GM23338 (cell line): Measurements from ENCODE around the gene DMD. TPM values are rescaled to one million over a fixed set of nuclear protein-coding genes. Genes with fewer than 3 reads are reported as not detected.

Experiments used
- ATAC-seq: fragments of 200-7000 bp; cut with Tn5 transposase; 3 replicates; pipeline ENCODE4 v1.9.1; 2020
- DNase-seq: peaks from one replicate; pipeline ENCODE4 v3.0.0-alpha.2; 2015; ENCODE audit warnings: low spot score
- H2AFZ ChIP-seq: fragments of 200-600 bp; sonication (generic); 2 replicates; pipeline ENCODE4 v1.8.0; 2016; ENCODE audit warnings: antibody characterized with exemption, mild to moderate bottlenecking, moderate library complexity
- H3F3A ChIP-seq: fragments of 200-600 bp; sonication (generic); replicated peaks from 2 replicates; pipeline ENCODE4 v1.8.0; 2017; ENCODE audit warnings: antibody characterized with exemption, mixed run types, low read depth
- H3K27ac ChIP-seq: fragments of 200-600 bp; sonication (generic); 2 replicates; pipeline ENCODE4 v1.6.1; 2016; ENCODE audit warnings: low read depth
- H3K27me3 ChIP-seq: fragments of 200-600 bp; sonication (generic); 2 replicates; pipeline ENCODE4 v1.8.0; 2016; ENCODE audit warnings: mild to moderate bottlenecking, mixed run types, moderate library complexity; ENCODE audit not compliant: insufficient read depth
- H3K36me3 ChIP-seq: fragments of 200-600 bp; sonication (generic); 2 replicates; pipeline ENCODE4 v1.8.0; 2016; ENCODE audit warnings: mild to moderate bottlenecking; ENCODE audit not compliant: insufficient read depth
- H3K4me1 ChIP-seq: fragments of 200-600 bp; sonication (generic); 2 replicates; pipeline ENCODE4 v1.8.0; 2016; ENCODE audit warnings: mild to moderate bottlenecking, moderate library complexity; ENCODE audit not compliant: insufficient read depth
- H3K4me2 ChIP-seq: fragments of 200-600 bp; sonication (generic); 2 replicates; pipeline ENCODE4 v1.7.1; 2017; ENCODE audit warnings: mixed run types
- H3K4me3 ChIP-seq: fragments of 200-600 bp; sonication (generic); 2 replicates; pipeline ENCODE4 v1.6.1; 2016; ENCODE audit warnings: mixed run types
- H3K79me2 ChIP-seq: fragments of 200-600 bp; sonication (generic); replicated peaks from 2 replicates; pipeline ENCODE4 v1.8.0; 2017; ENCODE audit warnings: mild to moderate bottlenecking; ENCODE audit not compliant: insufficient read depth
- H3K9me2 ChIP-seq: fragments of 200-600 bp; sonication (generic); 2 replicates; pipeline ENCODE4 v1.8.0; 2017; ENCODE audit not compliant: insufficient read depth
- H4K20me1 ChIP-seq: fragments of 200-600 bp; sonication (generic); replicated peaks from 2 replicates; pipeline ENCODE4 v1.8.0; 2017; ENCODE audit warnings: mild to moderate bottlenecking; ENCODE audit not compliant: insufficient read depth
- H3K27ac Mint-ChIP-seq: 2 replicates; pipeline ENCODE4 v1.8.0; 2020; ENCODE audit warnings: inconsistent platforms, mild to moderate bottlenecking, moderate library complexity, mixed read lengths
- H3K27me3 Mint-ChIP-seq: 3 replicates; pipeline ENCODE4 v1.8.0; 2022; ENCODE audit warnings: low read depth, mild to moderate bottlenecking, moderate library complexity, mixed read lengths, inconsistent platforms; ENCODE audit not compliant: insufficient read depth, poor library complexity
- H3K36me3 Mint-ChIP-seq: 3 replicates; pipeline ENCODE4 v1.8.0; 2021; ENCODE audit warnings: low read depth, mild to moderate bottlenecking, inconsistent platforms, moderate library complexity, mixed read lengths
- H3K4me1 Mint-ChIP-seq: 3 replicates; pipeline ENCODE4 v1.8.0; 2020; ENCODE audit warnings: mild to moderate bottlenecking, inconsistent platforms, mixed read lengths
- H3K4me3 Mint-ChIP-seq: 3 replicates; pipeline ENCODE4 v1.8.0; 2021; ENCODE audit warnings: moderate library complexity, mild to moderate bottlenecking, inconsistent platforms, mixed read lengths
- H3K9me3 Mint-ChIP-seq: 3 replicates; pipeline ENCODE4 v1.8.0; 2020; ENCODE audit warnings: moderate library complexity, mild to moderate bottlenecking, inconsistent platforms, mixed read lengths
- CREB1 ChIP-seq: fragments of 250-450 bp; sonication (Bioruptor Pico); IDR thresholded peaks from 2 replicates; pipeline ENCODE4 v1.5.0; 2020; ENCODE audit warnings: low read depth, mild to moderate bottlenecking, moderate library complexity
- EZH2 ChIP-seq: fragments of 200-600 bp; sonication (generic); IDR thresholded peaks from one replicate; pipeline ENCODE4 v1.8.0; 2017; ENCODE audit warnings: antibody characterized with exemption, mild to moderate bottlenecking, low read depth; ENCODE audit not compliant: unreplicated experiment
- EZH2phosphoT487 ChIP-seq: fragments of 200-600 bp; sonication (generic); IDR thresholded peaks from one replicate; pipeline ENCODE4 v1.8.1; 2018; ENCODE audit warnings: antibody characterized with exemption; ENCODE audit not compliant: unreplicated experiment
- NANOG ChIP-seq: IDR thresholded peaks from 2 replicates; pipeline ENCODE4 v1.6.1; 2016; ENCODE audit warnings: antibody characterized with exemption, borderline replicate concordance
- POLR2AphosphoS5 ChIP-seq: IDR thresholded peaks from 2 replicates; pipeline ENCODE4 v1.6.1; 2016; ENCODE audit warnings: antibody characterized with exemption, low read depth
- ZNF114 ChIP-seq: fragments of 250-450 bp; sonication (Bioruptor Pico); IDR thresholded peaks from 2 replicates; pipeline ENCODE4 v1.5.0; 2020; ENCODE audit warnings: mild to moderate bottlenecking, moderate library complexity
- polyA plus RNA-seq: library from polyadenylated mRNA; unstranded; fragments of >200 nt; fragmentation: Nextera tagmentation; extraction: Ambion mirVana; gene quantifications from 2 replicates; pipeline ENCODE4 v1.2.1, GENCODE V29; 2016
- total RNA-seq: library from RNA; depleted of rRNA; stranded (reverse); fragments of >200 nt; shearing (Covaris generic); gene quantifications from 2 replicates; pipeline ENCODE4 v1.2.3, GENCODE V29; 2014
- TF ChIP-seq, protein P1 (sequence below): IDR thresholded peaks from one replicate; pipeline ENCODE4 v1.6.1; 2018; ENCODE audit warnings: antibody characterized with exemption; ENCODE audit not compliant: unreplicated experiment
- TF ChIP-seq, protein P2 (sequence below), 2 experiments: fragments of 200-600 bp in 1 of 2; sonication (generic) in 1 of 2; conservative IDR thresholded peaks; 2 replicates each; pipeline versions ENCODE4 v1.5.1 to v1.6.1; 2016 to 2017; ENCODE audit warnings: antibody characterized with exemption in 2 of 2, low read depth in 2 of 2, mild to moderate bottlenecking in 2 of 2, moderate library complexity in 1 of 2
- TF ChIP-seq, protein P3 (sequence below): IDR thresholded peaks from 2 replicates; pipeline ENCODE4 v1.6.1; 2016; ENCODE audit warnings: antibody characterized with exemption

The DMD gene
- total and polyA plus RNA-seq, 2 experiments from 2014 or later, result 4.5 to 7.6 TPM

DNA sequence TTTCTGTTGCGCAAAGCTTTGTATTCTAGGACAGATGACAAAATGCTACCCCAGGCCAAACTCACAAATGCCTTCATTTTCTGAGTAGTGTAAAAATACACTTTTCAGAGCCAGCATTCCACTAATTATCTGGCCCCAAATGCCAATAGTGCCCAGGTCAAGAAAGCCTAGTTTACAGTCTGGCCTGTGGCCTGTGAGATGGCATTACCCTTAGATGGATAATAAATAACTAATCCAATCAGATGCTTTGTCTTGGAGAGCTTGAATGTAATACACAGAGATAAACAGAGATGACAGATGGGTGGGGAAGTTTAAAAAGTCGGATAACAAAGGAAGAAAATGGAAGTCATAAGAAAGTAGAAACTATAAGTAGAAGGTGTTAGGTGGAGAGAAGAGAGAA, 1874.9 kb downstream of the DMD start:
- Histone ChIP-seq H3K27me3 (no peaks in the 10 kb centered on the region), H3K4me1 (no peaks in the 10 kb centered on the region), H3K4me2 (no peak overlapping the region), H3K36me3 (no peaks in the 10 kb centered on the region), H4K20me1 (no peaks in the 10 kb centered on the region), H3F3A (no peaks in the 10 kb centered on the region), H2AFZ (no peak overlapping the region), H3K79me2 (no peaks in the 10 kb centered on the region), H3K9me2 (0 out of 2 replicates have a peak, but pooled peaks cover 5% of the 10 kb centered on the region), H3K27ac (no peak overlapping the region), H3K4me3 (no peak overlapping the region)
- Mint-ChIP-seq H3K36me3 (no peaks in the 10 kb centered on the region), H3K27ac (no peak overlapping the region), H3K4me1 (peaks cover 6% of the 10 kb centered on the region; the same call in 1 of the 3 replicates), H3K27me3 (peaks cover 2% of the 10 kb centered on the region), H3K4me3 (no peak overlapping the region), H3K9me3 (no peaks in the 10 kb centered on the region; the same call in 2 of the 3 replicates)
- DNase-seq (no peak), ATAC-seq (no peak)
- no peak for TF ChIP-seq EZH2
- TF ChIP-seq ZNF114 (CRISPR knock-in tag), result no peak
- no peak for TF ChIP-seq CREB1 (CRISPR knock-in tag)
- no peak for TF ChIP-seq EZH2phosphoT487
- TF ChIP-seq, protein P1, sequence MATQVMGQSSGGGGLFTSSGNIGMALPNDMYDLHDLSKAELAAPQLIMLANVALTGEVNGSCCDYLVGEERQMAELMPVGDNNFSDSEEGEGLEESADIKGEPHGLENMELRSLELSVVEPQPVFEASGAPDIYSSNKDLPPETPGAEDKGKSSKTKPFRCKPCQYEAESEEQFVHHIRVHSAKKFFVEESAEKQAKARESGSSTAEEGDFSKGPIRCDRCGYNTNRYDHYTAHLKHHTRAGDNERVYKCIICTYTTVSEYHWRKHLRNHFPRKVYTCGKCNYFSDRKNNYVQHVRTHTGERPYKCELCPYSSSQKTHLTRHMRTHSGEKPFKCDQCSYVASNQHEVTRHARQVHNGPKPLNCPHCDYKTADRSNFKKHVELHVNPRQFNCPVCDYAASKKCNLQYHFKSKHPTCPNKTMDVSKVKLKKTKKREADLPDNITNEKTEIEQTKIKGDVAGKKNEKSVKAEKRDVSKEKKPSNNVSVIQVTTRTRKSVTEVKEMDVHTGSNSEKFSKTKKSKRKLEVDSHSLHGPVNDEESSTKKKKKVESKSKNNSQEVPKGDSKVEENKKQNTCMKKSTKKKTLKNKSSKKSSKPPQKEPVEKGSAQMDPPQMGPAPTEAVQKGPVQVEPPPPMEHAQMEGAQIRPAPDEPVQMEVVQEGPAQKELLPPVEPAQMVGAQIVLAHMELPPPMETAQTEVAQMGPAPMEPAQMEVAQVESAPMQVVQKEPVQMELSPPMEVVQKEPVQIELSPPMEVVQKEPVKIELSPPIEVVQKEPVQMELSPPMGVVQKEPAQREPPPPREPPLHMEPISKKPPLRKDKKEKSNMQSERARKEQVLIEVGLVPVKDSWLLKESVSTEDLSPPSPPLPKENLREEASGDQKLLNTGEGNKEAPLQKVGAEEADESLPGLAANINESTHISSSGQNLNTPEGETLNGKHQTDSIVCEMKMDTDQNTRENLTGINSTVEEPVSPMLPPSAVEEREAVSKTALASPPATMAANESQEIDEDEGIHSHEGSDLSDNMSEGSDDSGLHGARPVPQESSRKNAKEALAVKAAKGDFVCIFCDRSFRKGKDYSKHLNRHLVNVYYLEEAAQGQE, result no peak
- TF ChIP-seq POLR2AphosphoS5, result no peak

DNA sequence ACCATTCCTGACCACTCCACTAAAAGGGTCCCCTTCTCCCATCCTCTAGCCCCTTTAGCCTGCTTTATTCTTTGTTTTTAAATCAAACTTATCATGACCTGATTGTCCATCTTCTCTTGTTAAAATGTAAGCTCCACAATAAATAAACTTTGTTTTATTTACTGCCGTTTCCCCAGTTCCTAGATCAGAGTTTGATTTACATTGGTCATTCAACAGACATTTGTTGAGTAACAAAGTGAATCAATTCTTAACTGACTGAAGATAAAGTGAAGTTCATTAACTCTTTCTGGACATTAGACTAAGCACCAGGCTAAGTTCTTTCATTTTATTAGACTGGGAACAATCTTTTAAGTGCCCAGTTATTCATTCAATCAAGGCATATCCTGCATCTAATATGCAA, 1876.4 kb downstream of the DMD start:
- no peaks in the 10 kb centered on the region for H3K36me3 ChIP-seq
- no peaks in the 10 kb centered on the region for H3K79me2 ChIP-seq
- H4K20me1 ChIP-seq, result no peaks in the 10 kb centered on the region
- H2AFZ ChIP-seq, result no peak overlapping the region
- Mint-ChIP-seq H3K36me3 (no peaks in the 10 kb centered on the region), H3K4me3 (no peak overlapping the region), H3K27me3 (peaks cover 2% of the 10 kb centered on the region), H3K4me1 (peaks cover 6% of the 10 kb centered on the region; the same call in 1 of the 3 replicates), H3K27ac (no peak overlapping the region), H3K9me3 (no peaks in the 10 kb centered on the region; the same call in 2 of the 3 replicates)
- no peaks in the 10 kb centered on the region for H3K27me3 ChIP-seq
- no peak for ATAC-seq
- no peak for DNase-seq
- H3K4me2 ChIP-seq, result no peak overlapping the region
- 0 out of 2 replicates have a peak, but pooled peaks cover 5% of the 10 kb centered on the region for H3K9me2 ChIP-seq
- no peak overlapping the region for H3K27ac ChIP-seq
- H3K4me1 ChIP-seq, result no peaks in the 10 kb centered on the region
- no peak overlapping the region for H3K4me3 ChIP-seq
- H3F3A ChIP-seq, result no peaks in the 10 kb centered on the region
- no peak for TF ChIP-seq NANOG
- TF ChIP-seq, protein P2, sequence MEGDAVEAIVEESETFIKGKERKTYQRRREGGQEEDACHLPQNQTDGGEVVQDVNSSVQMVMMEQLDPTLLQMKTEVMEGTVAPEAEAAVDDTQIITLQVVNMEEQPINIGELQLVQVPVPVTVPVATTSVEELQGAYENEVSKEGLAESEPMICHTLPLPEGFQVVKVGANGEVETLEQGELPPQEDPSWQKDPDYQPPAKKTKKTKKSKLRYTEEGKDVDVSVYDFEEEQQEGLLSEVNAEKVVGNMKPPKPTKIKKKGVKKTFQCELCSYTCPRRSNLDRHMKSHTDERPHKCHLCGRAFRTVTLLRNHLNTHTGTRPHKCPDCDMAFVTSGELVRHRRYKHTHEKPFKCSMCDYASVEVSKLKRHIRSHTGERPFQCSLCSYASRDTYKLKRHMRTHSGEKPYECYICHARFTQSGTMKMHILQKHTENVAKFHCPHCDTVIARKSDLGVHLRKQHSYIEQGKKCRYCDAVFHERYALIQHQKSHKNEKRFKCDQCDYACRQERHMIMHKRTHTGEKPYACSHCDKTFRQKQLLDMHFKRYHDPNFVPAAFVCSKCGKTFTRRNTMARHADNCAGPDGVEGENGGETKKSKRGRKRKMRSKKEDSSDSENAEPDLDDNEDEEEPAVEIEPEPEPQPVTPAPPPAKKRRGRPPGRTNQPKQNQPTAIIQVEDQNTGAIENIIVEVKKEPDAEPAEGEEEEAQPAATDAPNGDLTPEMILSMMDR (conservative IDR thresholded peaks at IDR 0.05; ENCODE audit: low read depth in 2 of 2), result no peak
- no peak for TF ChIP-seq POLR2AphosphoS5
- TF ChIP-seq, protein P3, sequence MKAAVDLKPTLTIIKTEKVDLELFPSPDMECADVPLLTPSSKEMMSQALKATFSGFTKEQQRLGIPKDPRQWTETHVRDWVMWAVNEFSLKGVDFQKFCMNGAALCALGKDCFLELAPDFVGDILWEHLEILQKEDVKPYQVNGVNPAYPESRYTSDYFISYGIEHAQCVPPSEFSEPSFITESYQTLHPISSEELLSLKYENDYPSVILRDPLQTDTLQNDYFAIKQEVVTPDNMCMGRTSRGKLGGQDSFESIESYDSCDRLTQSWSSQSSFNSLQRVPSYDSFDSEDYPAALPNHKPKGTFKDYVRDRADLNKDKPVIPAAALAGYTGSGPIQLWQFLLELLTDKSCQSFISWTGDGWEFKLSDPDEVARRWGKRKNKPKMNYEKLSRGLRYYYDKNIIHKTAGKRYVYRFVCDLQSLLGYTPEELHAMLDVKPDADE, result no peak
- TF ChIP-seq, protein P1, result no peak
- no peak for TF ChIP-seq ZNF114 (CRISPR knock-in tag)
- no peak for TF ChIP-seq EZH2phosphoT487
